PFSK-1 (cell line): ENCODE data around the gene BANK1. TPM values are rescaled to one million over a fixed set of nuclear protein-coding genes. Genes with fewer than 3 reads are reported as not detected.

Experiments used
- FOXP2 ChIP-seq: optimal IDR thresholded peaks from 2 replicates; pipeline ENCODE3; 2011; ENCODE audit warnings: borderline replicate concordance, control low read depth, inconsistent platforms; ENCODE audit not compliant: insufficient read depth; ENCODE audit errors: extremely low read length, extremely low read depth
- POLR2AphosphoS5 ChIP-seq: IDR thresholded peaks from 2 replicates; pipeline ENCODE4 v1.6.1; 2012; ENCODE audit warnings: low read depth, mild to moderate bottlenecking, control low read depth, low read length, moderate library complexity
- REST ChIP-seq, 2 experiments: IDR thresholded peaks; 2 replicates each; pipeline versions ENCODE4 v1.6.1 to v1.8.0; 2011 to 2012; ENCODE audit warnings: low read depth in 2 of 2, low read length in 2 of 2, control low read depth in 1 of 2, inconsistent platforms in 1 of 2, mild to moderate bottlenecking in 1 of 2, moderate library complexity in 1 of 2; ENCODE audit not compliant: insufficient read depth in 1 of 2
- SIN3A ChIP-seq: IDR thresholded peaks from 2 replicates; pipeline ENCODE4 v1.6.1; 2012; ENCODE audit warnings: mild to moderate bottlenecking, low read length, moderate library complexity, borderline replicate concordance; ENCODE audit not compliant: insufficient read depth
- TAF1 ChIP-seq: IDR thresholded peaks from 2 replicates; pipeline ENCODE4 v1.6.1; 2012; ENCODE audit warnings: low read length, control low read depth, borderline replicate concordance; ENCODE audit not compliant: insufficient read depth
- polyA plus RNA-seq: library from polyadenylated mRNA; unstranded; fragments of >200 nt; gene quantifications from one replicate; pipeline ENCODE4 v1.2.1, GENCODE V29; 2012; ENCODE audit warnings: low read depth, missing spikeins; ENCODE audit not compliant: insufficient read length

Gene BANK1
- not detected for polyA plus RNA-seq

GRCh38 chr4:101790521-101791181 is at the start of gene BANK1:
TSS of gene BANK1 (plus strand) at chr4:101790730. CDS start at chr4:101790881, 151 bp downstream.
- TF ChIP-seq TAF1 (no peak), POLR2AphosphoS5 (no peak), SIN3A (no peak), FOXP2 (no peak), REST (IDR thresholded peaks at IDR 0.05; ENCODE audit: insufficient read depth in 1 of 2, low read depth in 2 of 2, low read length in 2 of 2) (no peak)

DNA sequence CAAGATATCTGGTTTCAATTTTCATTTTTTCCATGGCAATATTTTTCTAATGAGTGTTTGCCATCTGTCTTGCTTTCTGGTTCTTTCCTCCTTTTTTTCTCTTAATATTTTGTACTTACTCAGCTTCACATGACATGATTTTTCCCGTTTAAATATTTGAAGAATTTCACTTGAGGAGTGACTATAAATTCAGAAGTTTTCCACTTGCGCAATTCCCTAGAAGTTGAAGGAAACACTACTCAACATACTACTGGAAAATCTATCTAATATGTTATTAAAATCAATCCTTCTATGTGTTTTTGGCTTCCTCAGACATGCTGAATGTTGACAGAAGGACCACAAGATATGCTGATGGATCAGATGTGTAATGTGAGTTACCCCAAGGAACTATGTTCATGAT is 36.8 kb upstream of the BANK1 start:
- TF ChIP-seq POLR2AphosphoS5 (no peak), SIN3A (no peak), REST (IDR thresholded peaks at IDR 0.05; ENCODE audit: insufficient read depth in 1 of 2, low read depth in 2 of 2, low read length in 2 of 2) (no peak), FOXP2 (no peak), TAF1 (no peak)

DNA sequence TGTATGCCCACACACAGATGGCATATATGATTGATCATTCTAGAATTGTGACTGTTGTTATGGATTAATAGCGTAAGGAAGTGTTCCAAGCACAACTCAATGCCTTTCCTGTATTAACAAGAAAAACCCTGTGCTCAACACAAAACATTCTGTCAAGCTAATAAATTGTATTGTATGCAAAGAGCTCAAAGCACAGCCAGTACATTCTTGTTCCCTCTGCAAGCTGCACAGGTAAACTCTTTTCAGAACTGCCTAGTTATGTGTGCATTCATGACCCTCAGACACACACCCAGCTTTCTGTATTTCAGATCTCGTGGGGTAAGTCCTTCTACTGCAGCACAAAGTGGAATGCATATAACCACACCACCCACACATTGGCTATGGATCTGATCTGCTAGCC is 34.3 kb upstream of the BANK1 start:
- no peak for TF ChIP-seq SIN3A
- no peak for TF ChIP-seq REST (IDR thresholded peaks at IDR 0.05; ENCODE audit: insufficient read depth in 1 of 2, low read depth in 2 of 2, low read length in 2 of 2)
- no peak for TF ChIP-seq POLR2AphosphoS5
- TF ChIP-seq FOXP2 = no peak
- TF ChIP-seq TAF1 = no peak

- TF ChIP-seq POLR2AphosphoS5 = no peak
- TF ChIP-seq SIN3A = no peak
- no peak for TF ChIP-seq TAF1
- no peak for TF ChIP-seq FOXP2
- TF ChIP-seq REST (IDR thresholded peaks at IDR 0.05; ENCODE audit: insufficient read depth in 1 of 2, low read depth in 2 of 2, low read length in 2 of 2) = no peak
Observed at GRCh38 chr4:101761405-101761804, 29.1 kb upstream of the BANK1 start.
